HG03520 (cell line): ENCODE measurements around the gene SBDS.

ENCODE experiments used
- ATAC-seq: cut with Tn5 transposase; IDR thresholded peaks from one replicate; pipeline ENCODE4 v1.9.1; 2021; ENCODE audit warnings: mild to moderate bottlenecking, moderate library complexity; ENCODE audit not compliant: unreplicated experiment

SBDS gene

GRCh38 chr7:66948480-66949109, 46.8 kb downstream of the SBDS start:
- no peak for ATAC-seq

- ATAC-seq: no peak
Observed at GRCh38 chr7:66946545-66946944, 48.8 kb downstream of the SBDS start.

- no peak for ATAC-seq
Observed at GRCh38 chr7:66939325-66939724, 56.1 kb downstream of the SBDS start.

- no peak for ATAC-seq
Observed at GRCh38 chr7:66937940-66938339, 57.4 kb downstream of the SBDS start.
